Measurements from ENCODE around the gene PRKG1.

Gene PRKG1

GRCh38 chr10:51667678-51668335 lies 593.5 kb downstream of the PRKG1 start:
- Histone ChIP-seq H3K36me3 (ENCODE audit: control insufficient read depth in 1 of 2, insufficient read depth in 2 of 2, low read length in 2 of 2) (no peaks in the 10 kb centered on the region), H3K9me3 (ENCODE audit: insufficient read depth, low read depth, low read length) (no peaks in the 10 kb centered on the region), H3K27me3 (ENCODE audit: insufficient read depth, low read length) (no peaks in the 10 kb centered on the region), H3K27ac (ENCODE audit: low read depth, low read length) (no peak overlapping the region), H4K91ac (ENCODE audit: low read depth, low read length) (no peak overlapping the region), H2BK12ac (ENCODE audit: low read length) (no peak overlapping the region), H2AK5ac (ENCODE audit: low read length) (no peak overlapping the region), H2AFZ (ENCODE audit: insufficient read depth, low read length, poor library complexity) (no peak overlapping the region), H3K18ac (ENCODE audit: low read length) (no peak overlapping the region), H3K4me2 (ENCODE audit: low read length) (no peak overlapping the region), H3K23ac (ENCODE audit: low read length) (no peak overlapping the region), H4K12ac (ENCODE audit: low read depth, low read length) (no peak overlapping the region), H3K79me1 (ENCODE audit: low read length) (no peaks in the 10 kb centered on the region), H4K8ac (ENCODE audit: low read depth, low read length) (no peak overlapping the region), H3K4ac (ENCODE audit: low read depth, low read length) (no peak overlapping the region), H2BK5ac (ENCODE audit: low read depth, low read length, poor library complexity) (no peak overlapping the region), H3K79me2 (ENCODE audit: control insufficient read depth, insufficient read depth, low read length, poor library complexity) (no peaks in the 10 kb centered on the region), H3K4me3 (ENCODE audit: low read depth, low read length) (no peak overlapping the region), H3K4me1 (ENCODE audit: control insufficient read depth in 1 of 2, insufficient read depth in 2 of 2, low read length in 2 of 2) (no peaks in the 10 kb centered on the region), H3K14ac (ENCODE audit: low read length) (no peak overlapping the region), H3K9ac (ENCODE audit: low read length) (no peak overlapping the region), H2BK120ac (ENCODE audit: insufficient read depth, low read length, poor library complexity) (no peak overlapping the region)
- peak in 1 of 2 donors; percentile 56 for DNase-seq
- WGBS (ENCODE audit: extremely low coverage, insufficient coverage, insufficient read length), result no CpG with 5 or more reads among the region's 1 CpG

- Histone ChIP-seq H3K4me2 (ENCODE audit: low read length) (no peak overlapping the region), H3K27me3 (ENCODE audit: insufficient read depth, low read length) (no peaks in the 10 kb centered on the region), H3K9me3 (ENCODE audit: insufficient read depth, low read depth, low read length) (no peaks in the 10 kb centered on the region)
Observed at GRCh38 chr10:51668336-51668689, 594.0 kb downstream of the PRKG1 start.

GRCh38 chr10:51669041-51669440 lies 594.8 kb downstream of the PRKG1 start:
- Histone ChIP-seq H2BK5ac (ENCODE audit: low read depth, low read length, poor library complexity) (no peak overlapping the region), H3K23ac (ENCODE audit: low read length) (no peak overlapping the region), H3K79me2 (ENCODE audit: control insufficient read depth, insufficient read depth, low read length, poor library complexity) (no peaks in the 10 kb centered on the region), H3K27ac (ENCODE audit: low read depth, low read length) (no peak overlapping the region), H4K8ac (ENCODE audit: low read depth, low read length) (no peak overlapping the region), H2AFZ (ENCODE audit: insufficient read depth, low read length, poor library complexity) (no peak overlapping the region), H3K27me3 (ENCODE audit: insufficient read depth, low read length) (no peaks in the 10 kb centered on the region), H2BK120ac (ENCODE audit: insufficient read depth, low read length, poor library complexity) (no peak overlapping the region), H3K79me1 (ENCODE audit: low read length) (no peaks in the 10 kb centered on the region), H3K9me3 (ENCODE audit: insufficient read depth, low read depth, low read length) (no peaks in the 10 kb centered on the region), H3K14ac (ENCODE audit: low read length) (no peak overlapping the region), H2BK12ac (ENCODE audit: low read length) (no peak overlapping the region), H2AK5ac (ENCODE audit: low read length) (no peak overlapping the region), H3K4me3 (ENCODE audit: low read depth, low read length) (no peak overlapping the region), H3K36me3 (ENCODE audit: control insufficient read depth in 1 of 2, insufficient read depth in 2 of 2, low read length in 2 of 2) (no peaks in the 10 kb centered on the region), H3K9ac (ENCODE audit: low read length) (no peak overlapping the region), H3K4me1 (ENCODE audit: control insufficient read depth in 1 of 2, insufficient read depth in 2 of 2, low read length in 2 of 2) (no peaks in the 10 kb centered on the region), H3K18ac (ENCODE audit: low read length) (no peak overlapping the region), H3K4ac (ENCODE audit: low read depth, low read length) (no peak overlapping the region), H4K12ac (ENCODE audit: low read depth, low read length) (no peak overlapping the region), H3K4me2 (ENCODE audit: low read length) (no peak overlapping the region), H4K91ac (ENCODE audit: low read depth, low read length) (no peak overlapping the region)
- peak; percentile 79 to 80 for DNase-seq
- no CpG with 5 or more reads among the region's 5 CpGs for WGBS (ENCODE audit: extremely low coverage, insufficient coverage, insufficient read length)

More at GRCh38 chr10:51668336-51668689, 594.0 kb downstream of the PRKG1 start:
- Histone ChIP-seq H3K4ac (ENCODE audit: low read depth, low read length) (no peak overlapping the region), H2AFZ (ENCODE audit: insufficient read depth, low read length, poor library complexity) (no peak overlapping the region), H4K12ac (ENCODE audit: low read depth, low read length) (no peak overlapping the region), H4K91ac (ENCODE audit: low read depth, low read length) (no peak overlapping the region), H3K36me3 (ENCODE audit: control insufficient read depth in 1 of 2, insufficient read depth in 2 of 2, low read length in 2 of 2) (no peaks in the 10 kb centered on the region), H3K9ac (ENCODE audit: low read length) (no peak overlapping the region), H3K4me1 (ENCODE audit: control insufficient read depth in 1 of 2, insufficient read depth in 2 of 2, low read length in 2 of 2) (no peaks in the 10 kb centered on the region), H2BK12ac (ENCODE audit: low read length) (no peak overlapping the region), H3K4me3 (ENCODE audit: low read depth, low read length) (no peak overlapping the region), H2BK120ac (ENCODE audit: insufficient read depth, low read length, poor library complexity) (no peak overlapping the region), H3K79me2 (ENCODE audit: control insufficient read depth, insufficient read depth, low read length, poor library complexity) (no peaks in the 10 kb centered on the region), H2BK5ac (ENCODE audit: low read depth, low read length, poor library complexity) (no peak overlapping the region), H4K8ac (ENCODE audit: low read depth, low read length) (no peak overlapping the region), H3K27ac (ENCODE audit: low read depth, low read length) (no peak overlapping the region), H3K23ac (ENCODE audit: low read length) (no peak overlapping the region), H3K79me1 (ENCODE audit: low read length) (no peaks in the 10 kb centered on the region), H2AK5ac (ENCODE audit: low read length) (no peak overlapping the region), H3K14ac (ENCODE audit: low read length) (no peak overlapping the region), H3K18ac (ENCODE audit: low read length) (no peak overlapping the region)
- DNase-seq, result no peak

- H3K4me3 ChIP-seq (ENCODE audit: low read depth, low read length), result no peak overlapping the region
- DNase-seq, result no peak
- no peak overlapping the region for H4K8ac ChIP-seq (ENCODE audit: low read depth, low read length)
- no peaks in the 10 kb centered on the region for H3K79me2 ChIP-seq (ENCODE audit: control insufficient read depth, insufficient read depth, low read length, poor library complexity)
- no peak overlapping the region for H3K18ac ChIP-seq (ENCODE audit: low read length)
- no peak overlapping the region for H3K27ac ChIP-seq (ENCODE audit: low read depth, low read length)
- H4K91ac ChIP-seq (ENCODE audit: low read depth, low read length), result no peak overlapping the region
- no peak overlapping the region for H3K4me2 ChIP-seq (ENCODE audit: low read length)
- H3K4ac ChIP-seq (ENCODE audit: low read depth, low read length), result no peak overlapping the region
- no peak overlapping the region for H2BK5ac ChIP-seq (ENCODE audit: low read depth, low read length, poor library complexity)
- H3K4me1 ChIP-seq (ENCODE audit: control insufficient read depth in 1 of 2, insufficient read depth in 2 of 2, low read length in 2 of 2), result no peaks in the 10 kb centered on the region
- H2BK120ac ChIP-seq (ENCODE audit: insufficient read depth, low read length, poor library complexity), result no peak overlapping the region
- H2BK12ac ChIP-seq (ENCODE audit: low read length), result no peak overlapping the region
- H3K23ac ChIP-seq (ENCODE audit: low read length), result no peak overlapping the region
- no peak overlapping the region for H4K12ac ChIP-seq (ENCODE audit: low read depth, low read length)
- H2AFZ ChIP-seq (ENCODE audit: insufficient read depth, low read length, poor library complexity), result no peak overlapping the region
- no peaks in the 10 kb centered on the region for H3K36me3 ChIP-seq (ENCODE audit: control insufficient read depth in 1 of 2, insufficient read depth in 2 of 2, low read length in 2 of 2)
- H3K79me1 ChIP-seq (ENCODE audit: low read length), result no peaks in the 10 kb centered on the region
- H3K9ac ChIP-seq (ENCODE audit: low read length), result no peak overlapping the region
- no peak overlapping the region for H2AK5ac ChIP-seq (ENCODE audit: low read length)
- no peak overlapping the region for H3K14ac ChIP-seq (ENCODE audit: low read length)
- H3K9me3 ChIP-seq (ENCODE audit: insufficient read depth, low read depth, low read length), result no peaks in the 10 kb centered on the region
- H3K27me3 ChIP-seq (ENCODE audit: insufficient read depth, low read length), result no peaks in the 10 kb centered on the region
Observed at GRCh38 chr10:51672039-51672535, 597.8 kb downstream of the PRKG1 start.

All from trophoblast cell (in vitro differentiated cells and primary cell).